Activated CD4-positive, alpha-beta memory T cell treated with anti-CD3 and anti-CD28 coated beads, Interleukin-2, amount 10 ng/mL, durations not matched to agents 7 days and 5 days (primary cell): ENCODE results near the gene GSTK1. TPM values are rescaled to one million over a fixed set of nuclear protein-coding genes. Genes with fewer than 3 reads are reported as not detected.
"Not testable (repeated sequence)": the region's sequence is repeated elsewhere in the genome, so short reads cannot be mapped to it uniquely, and the experiment has no call there.

Source experiments
- CTCF ChIA-PET: fragments of 350-600 bp; sonication (Branson Sonifier 250); formaldehyde crosslinking; loops from one replicate; lab custom pipeline; 2021; ENCODE audit warnings: antibody characterized with exemption, inconsistent platforms; lab: Charles Lee
- POLR2A ChIA-PET: fragments of 350-600 bp; sonication (Branson Sonifier 250); formaldehyde crosslinking; loops from one replicate; lab custom pipeline; 2021; ENCODE audit warnings: antibody characterized with exemption; lab: Charles Lee
- DNase-seq: peaks from one replicate; pipeline ENCODE4 v3.0.0-alpha.2; 2020
- H3K27ac Mint-ChIP-seq: one replicate; pipeline ENCODE4 v1.8.0; 2021; ENCODE audit warnings: mild to moderate bottlenecking, mixed read lengths
- H3K27me3 Mint-ChIP-seq: one replicate; pipeline ENCODE4 v1.8.0; 2021; ENCODE audit warnings: mixed read lengths
- H3K36me3 Mint-ChIP-seq: one replicate; pipeline ENCODE4 v1.8.0; 2021; ENCODE audit warnings: low read depth, mixed read lengths
- H3K4me1 Mint-ChIP-seq: one replicate; pipeline ENCODE4 v1.8.0; 2021; ENCODE audit warnings: mixed read lengths
- H3K4me3 Mint-ChIP-seq: one replicate; pipeline ENCODE4 v1.8.0; 2021; ENCODE audit warnings: mild to moderate bottlenecking, mixed read lengths
- H3K9me3 Mint-ChIP-seq: one replicate; pipeline ENCODE4 v1.8.0; 2021; ENCODE audit warnings: mixed read lengths
- total RNA-seq, 2 experiments: library from RNA; stranded (reverse); gene quantifications; one replicate each; pipeline ENCODE4 v1.2.3, GENCODE V29; 2021

The GSTK1 gene
- total RNA-seq: 100 to 1,000 TPM; 502 to 518 TPM

GRCh38 chr7:143263266-143264195 lies at the start of gene GSTK1:
Gene GSTK1 (plus strand): TSS chr7:143263441. CDS start chr7:143263514, 73 bp downstream.
- Mint-ChIP-seq H3K4me1 (peaks cover 73% of the 10 kb centered on the region), H3K36me3 (peaks cover 50% of the 10 kb centered on the region), H3K4me3 (peak within 1 kb of the TSS; percentile 97), H3K27ac (peak within 1 kb of the TSS; percentile 87), H3K27me3 (no peaks in the 10 kb centered on the region), H3K9me3 (peaks cover 5% of the 10 kb centered on the region)
- DNase-seq: peak; percentile 86
- ChIA-PET CTCF (interaction anchor here (0.6 to 15.3 kb wide), 20 partner anchors 10 to 695 kb away, joined by 3 to 178 read pairs (median 5); partner anchors contain the start of gene CASP2), POLR2A (interaction anchor here (0.8 to 5.8 kb wide), 21 partner anchors 9 to 466 kb away, joined by 3 to 56 read pairs (median 11); partner anchors contain the start of genes CASP2 and ZYX)

GRCh38 chr7:143213478-143213877 lies 49.8 kb upstream of the GSTK1 start:
- H3K36me3 Mint-ChIP-seq, H3K4me3 Mint-ChIP-seq, H3K27me3 Mint-ChIP-seq, POLR2A ChIA-PET, H3K27ac Mint-ChIP-seq, DNase-seq, H3K4me1 Mint-ChIP-seq, H3K9me3 Mint-ChIP-seq: not testable (repeated sequence)
- CTCF ChIA-PET: interaction anchor here (2.0 to 9.0 kb wide), 2 partner anchors 11 to 206 kb away, joined by 14 to 235 read pairs; no protein-coding TSS in a partner anchor

DNA sequence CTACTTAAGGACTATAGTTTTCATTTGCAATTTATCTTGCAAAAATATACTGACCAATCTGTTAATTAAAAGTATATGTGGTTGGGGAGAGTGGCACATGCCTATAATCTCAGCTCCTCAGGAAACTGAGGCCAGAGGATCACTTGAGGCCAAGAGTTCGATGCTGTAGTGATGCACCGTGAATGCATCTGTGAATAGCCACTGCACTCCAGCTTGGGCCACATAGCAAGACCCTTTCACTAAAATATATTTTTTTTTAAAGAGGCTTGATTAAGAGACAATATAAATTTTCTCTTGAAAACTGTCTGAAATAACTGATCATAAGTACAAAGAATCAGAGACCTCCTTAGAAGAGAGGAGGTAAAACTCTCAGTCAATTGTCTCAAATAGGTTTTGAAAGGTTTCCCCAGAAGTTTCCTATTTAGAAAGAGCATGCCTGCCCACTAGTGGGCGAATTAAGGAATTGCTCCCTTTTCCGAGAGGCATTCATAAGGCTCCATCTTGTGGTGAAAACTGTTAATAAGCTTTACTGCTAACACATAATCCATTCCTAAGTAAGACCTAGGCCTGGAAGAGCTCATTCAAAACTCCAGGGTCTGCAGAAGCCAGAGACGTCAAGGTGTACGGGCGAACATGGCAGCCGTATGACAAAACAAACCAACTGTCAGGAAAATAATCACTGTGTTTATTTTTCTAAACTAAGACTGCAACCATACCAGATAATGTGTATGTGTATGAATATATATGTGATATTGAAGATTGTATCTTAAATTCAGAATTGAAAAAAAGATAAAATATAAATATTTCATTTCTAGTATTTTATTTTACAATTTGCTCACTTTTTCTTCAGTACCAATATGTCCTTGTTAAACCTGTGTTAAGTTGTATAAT lies 48.2 kb upstream of the GSTK1 start:
- no peaks in the 10 kb centered on the region for H3K36me3 Mint-ChIP-seq
- DNase-seq: peak; percentile 70
- H3K4me3 Mint-ChIP-seq: no peak overlapping the region
- H3K9me3 Mint-ChIP-seq: no peaks in the 10 kb centered on the region
- ChIA-PET POLR2A (interaction anchor here (0.6 to 2.1 kb wide), 3 partner anchors 73 to 207 kb away, joined by 3 to 7 read pairs (median 4); partner anchors contain the start of gene CASP2), CTCF (interaction anchor here (0.6 to 9.0 kb wide), 56 partner anchors 9 to 911 kb away, joined by 3 to 235 read pairs (median 4); partner anchors contain the start of genes EPHB6 and GSTK1)
- H3K27ac Mint-ChIP-seq: no peak overlapping the region
- no peaks in the 10 kb centered on the region for H3K4me1 Mint-ChIP-seq
- H3K27me3 Mint-ChIP-seq: peaks cover 9% of the 10 kb centered on the region

DNA sequence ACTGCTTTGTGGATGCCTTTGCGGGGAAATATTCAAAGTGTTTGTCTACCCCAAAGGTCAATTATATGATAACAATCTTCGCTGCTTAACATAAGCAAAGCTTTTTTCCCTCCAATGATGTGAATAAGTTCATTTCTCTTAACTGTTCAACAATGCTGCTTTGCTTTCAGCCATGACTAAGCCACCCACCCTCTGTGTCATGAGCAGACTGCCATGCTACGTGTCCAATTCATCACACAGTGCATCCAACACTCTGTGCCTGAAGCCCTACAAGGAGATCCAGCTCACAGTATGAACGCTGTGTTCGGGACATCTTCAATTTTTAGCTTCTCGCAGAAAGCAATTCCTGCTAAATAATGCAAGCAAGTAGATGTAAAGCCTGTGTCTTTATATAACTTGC lies 47.1 kb upstream of the GSTK1 start:
- CTCF ChIA-PET: interaction anchor here (1.0 to 9.0 kb wide), 17 partner anchors 13 to 613 kb away, joined by 3 to 235 read pairs (median 4); partner anchors contain the start of gene GSTK1
- H3K36me3 Mint-ChIP-seq: no peaks in the 10 kb centered on the region
- H3K9me3 Mint-ChIP-seq: no peaks in the 10 kb centered on the region
- H3K4me3 Mint-ChIP-seq: no peak overlapping the region
- no peak for DNase-seq
- POLR2A ChIA-PET: interaction anchor here (0.6 to 2.1 kb wide), 3 partner anchors 10 to 208 kb away, joined by 3 to 7 read pairs (median 4); partner anchors contain the start of gene CASP2
- H3K27me3 Mint-ChIP-seq: peaks cover 9% of the 10 kb centered on the region
- H3K27ac Mint-ChIP-seq: no peak overlapping the region
- H3K4me1 Mint-ChIP-seq: no peaks in the 10 kb centered on the region

GRCh38 chr7:143216686-143217085 lies 46.6 kb upstream of the GSTK1 start:
- ChIA-PET POLR2A (no interaction called here), CTCF (interaction anchor here (1.0 to 9.0 kb wide), 6 partner anchors 16 to 701 kb away, joined by 3 to 235 read pairs (median 4); no protein-coding TSS in a partner anchor)
- DNase-seq: no peak
- Mint-ChIP-seq H3K27me3 (peaks cover 14% of the 10 kb centered on the region), H3K27ac (no peak overlapping the region), H3K4me1 (no peaks in the 10 kb centered on the region), H3K36me3 (no peaks in the 10 kb centered on the region), H3K9me3 (no peaks in the 10 kb centered on the region), H3K4me3 (no peak overlapping the region)

GRCh38 chr7:143217806-143218205 lies 45.4 kb upstream of the GSTK1 start:
- POLR2A ChIA-PET: interaction anchor here (0.6 kb wide), 1 partner anchor 57 kb away, joined by 3 read pairs; no protein-coding TSS in a partner anchor
- peaks cover 25% of the 10 kb centered on the region for H3K27me3 Mint-ChIP-seq
- no peaks in the 10 kb centered on the region for H3K9me3 Mint-ChIP-seq
- no peak for DNase-seq
- CTCF ChIA-PET: interaction anchor here (9.0 kb wide), 1 partner anchor 210 kb away, joined by 235 read pairs; no protein-coding TSS in a partner anchor
- no peaks in the 10 kb centered on the region for H3K36me3 Mint-ChIP-seq
- no peak overlapping the region for H3K27ac Mint-ChIP-seq
- no peak overlapping the region for H3K4me3 Mint-ChIP-seq
- H3K4me1 Mint-ChIP-seq: no peaks in the 10 kb centered on the region

DNA sequence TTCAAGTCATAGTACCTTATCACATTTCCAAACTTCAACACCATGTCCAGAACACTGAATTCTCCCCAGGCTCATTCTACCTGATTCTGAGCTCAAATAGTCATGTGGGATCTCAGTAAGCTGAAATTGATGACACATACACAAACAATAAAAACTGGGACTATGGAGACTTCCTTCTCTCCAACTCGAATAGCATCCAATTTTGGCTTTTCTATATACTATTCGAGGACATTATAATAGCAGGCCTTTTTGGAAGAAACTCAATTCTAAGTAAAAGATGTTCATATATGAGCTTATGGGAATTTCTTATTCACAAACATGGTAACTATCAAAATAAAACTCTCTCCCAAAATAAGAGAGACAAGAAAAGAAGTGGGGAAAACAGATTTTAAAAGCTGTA lies 42.0 kb upstream of the GSTK1 start:
- H3K4me3 Mint-ChIP-seq: no peak overlapping the region
- H3K27me3 Mint-ChIP-seq: peaks cover 40% of the 10 kb centered on the region
- no peaks in the 10 kb centered on the region for H3K36me3 Mint-ChIP-seq
- no peak for DNase-seq
- POLR2A ChIA-PET: no interaction called here
- no peak overlapping the region for H3K27ac Mint-ChIP-seq
- H3K4me1 Mint-ChIP-seq: no peaks in the 10 kb centered on the region
- no peaks in the 10 kb centered on the region for H3K9me3 Mint-ChIP-seq
- CTCF ChIA-PET: interaction anchor here (0.7 to 9.0 kb wide), 4 partner anchors 85 to 348 kb away, joined by 3 to 235 read pairs (median 3); no protein-coding TSS in a partner anchor

GRCh38 chr7:143221737-143222136 lies 41.5 kb upstream of the GSTK1 start, which contains the start of gene TAS2R40:
Gene TAS2R40 (plus strand): TSS chr7:143222037. CDS start chr7:143222079, 42 bp downstream.
- H3K27me3 Mint-ChIP-seq: peaks cover 42% of the 10 kb centered on the region
- H3K4me3 Mint-ChIP-seq: no peak within 1 kb of the TSS
- no peak within 1 kb of the TSS for H3K27ac Mint-ChIP-seq
- H3K36me3 Mint-ChIP-seq: no peaks in the 10 kb centered on the region
- no peaks in the 10 kb centered on the region for H3K9me3 Mint-ChIP-seq
- ChIA-PET POLR2A (no interaction called here), CTCF (interaction anchor here (0.7 to 9.0 kb wide), 3 partner anchors 85 to 349 kb away, joined by 3 to 235 read pairs (median 3); no protein-coding TSS in a partner anchor)
- no peak for DNase-seq
- no peaks in the 10 kb centered on the region for H3K4me1 Mint-ChIP-seq

DNA sequence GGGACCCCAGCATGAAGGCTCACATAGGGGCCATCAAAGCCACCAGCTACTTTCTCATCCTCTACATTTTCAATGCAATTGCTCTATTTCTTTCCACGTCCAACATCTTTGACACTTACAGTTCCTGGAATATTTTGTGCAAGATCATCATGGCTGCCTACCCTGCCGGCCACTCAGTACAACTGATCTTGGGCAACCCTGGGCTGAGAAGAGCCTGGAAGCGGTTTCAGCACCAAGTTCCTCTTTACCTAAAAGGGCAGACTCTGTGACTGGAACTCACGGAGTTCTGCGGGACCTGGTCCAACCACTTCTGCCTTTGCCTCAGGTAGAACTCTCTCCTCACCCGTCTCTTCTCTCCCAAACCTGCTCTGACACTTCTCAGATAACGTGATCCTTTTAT lies 40.5 kb upstream of the GSTK1 start:
- DNase-seq: no peak
- Mint-ChIP-seq H3K36me3 (no peaks in the 10 kb centered on the region), H3K27ac (no peak overlapping the region)

GRCh38 chr7:143223784-143224183 lies 39.5 kb upstream of the GSTK1 start:
- POLR2A ChIA-PET: no interaction called here
- CTCF ChIA-PET: interaction anchor here (1.1 to 2.6 kb wide), 3 partner anchors 9 to 221 kb away, joined by 4 to 15 read pairs (median 5); no protein-coding TSS in a partner anchor
- H3K4me3 Mint-ChIP-seq: no peak overlapping the region
- H3K9me3 Mint-ChIP-seq: no peaks in the 10 kb centered on the region
- H3K36me3 Mint-ChIP-seq: no peaks in the 10 kb centered on the region
- no peak for DNase-seq
- H3K27me3 Mint-ChIP-seq: peaks cover 39% of the 10 kb centered on the region
- H3K4me1 Mint-ChIP-seq: no peaks in the 10 kb centered on the region
- H3K27ac Mint-ChIP-seq: no peak overlapping the region

More for the DNA sequence above, 40.5 kb upstream of the GSTK1 start:
- Mint-ChIP-seq H3K4me1 (no peaks in the 10 kb centered on the region), H3K4me3 (no peak overlapping the region), H3K9me3 (no peaks in the 10 kb centered on the region), H3K27me3 (peaks cover 42% of the 10 kb centered on the region)
- POLR2A ChIA-PET: no interaction called here
- CTCF ChIA-PET: interaction anchor here (2.6 to 9.0 kb wide), 2 partner anchors 8 to 215 kb away, joined by 15 to 235 read pairs; no protein-coding TSS in a partner anchor

- ChIA-PET POLR2A (no interaction called here), CTCF (interaction anchor here (2.6 kb wide), 1 partner anchor 10 kb away, joined by 15 read pairs; no protein-coding TSS in a partner anchor)
- H3K4me3 Mint-ChIP-seq: no peak overlapping the region
- no peaks in the 10 kb centered on the region for H3K36me3 Mint-ChIP-seq
- no peak for DNase-seq
- H3K9me3 Mint-ChIP-seq: no peaks in the 10 kb centered on the region
- no peak overlapping the region for H3K27ac Mint-ChIP-seq
- H3K27me3 Mint-ChIP-seq: peaks cover 36% of the 10 kb centered on the region
- no peaks in the 10 kb centered on the region for H3K4me1 Mint-ChIP-seq
Measured at GRCh38 chr7:143225047-143225446, 38.2 kb upstream of the GSTK1 start.

GRCh38 chr7:143227806-143228205 lies 35.4 kb upstream of the GSTK1 start:
- ChIA-PET CTCF (interaction anchor here (1.2 to 2.2 kb wide), 2 partner anchors 12 to 13 kb away, joined by 3 to 5 read pairs; no protein-coding TSS in a partner anchor), POLR2A (no interaction called here)
- Mint-ChIP-seq H3K27ac (no peak overlapping the region), H3K27me3 (peaks cover 27% of the 10 kb centered on the region), H3K9me3 (no peaks in the 10 kb centered on the region), H3K36me3 (no peaks in the 10 kb centered on the region), H3K4me3 (no peak overlapping the region), H3K4me1 (no peaks in the 10 kb centered on the region)
- DNase-seq: no peak
